ENCODE measurements around the gene KIAA1210. TPM values are rescaled to one million over a fixed set of nuclear protein-coding genes. Genes with fewer than 3 reads are reported as not detected.
A peak's percentile ranks its signal among the peaks of the same experiment; 100 is the strongest.

Gene KIAA1210
- total RNA-seq, 1 experiment from 2014 or later: 1.2 TPM

GRCh38 chrX:119071381-119071780, 56.2 kb downstream of the KIAA1210 start:
- H3K4me2 ChIP-seq (ENCODE audit: low read depth, low read length, poor library complexity, severe bottlenecking): peak overlapping the region; percentile 59
- peak overlapping the region; percentile 82 for H3K27ac ChIP-seq (ENCODE audit: low read length)
- peak overlapping the region; percentile 41 for H3K9ac ChIP-seq (ENCODE audit: low read length)
- no peaks in the 10 kb centered on the region for H4K20me1 ChIP-seq (ENCODE audit: insufficient read depth, low read depth, low read length)
- no peaks in the 10 kb centered on the region for H3K9me2 ChIP-seq (replicated peaks; ENCODE audit: insufficient read depth, low read length)
- peak; percentile 75 for DNase-seq
- H2AFZ ChIP-seq (ENCODE audit: low read length): peak overlapping the region; percentile 81; the same call in 1 of the 2 replicates
- peaks cover 41% of the 10 kb centered on the region for H3K4me1 ChIP-seq (ENCODE audit: low read length)
- H3K27me3 ChIP-seq (ENCODE audit: low read length): no peaks in the 10 kb centered on the region
- no peaks in the 10 kb centered on the region for H3K36me3 ChIP-seq (ENCODE audit: insufficient read depth, low read length)
- peak overlapping the region; percentile 32; the same call in 1 of the 2 replicates for H3K4me3 ChIP-seq (ENCODE audit: low read length)
- H3K9me3 ChIP-seq (ENCODE audit: low read length): no peaks in the 10 kb centered on the region
- no peaks in the 10 kb centered on the region for H3K79me2 ChIP-seq (ENCODE audit: low read length)

- Histone ChIP-seq H3K36me3 (ENCODE audit: insufficient read depth, low read length) (no peaks in the 10 kb centered on the region), H3K4me1 (ENCODE audit: low read length) (peaks cover 57% of the 10 kb centered on the region), H3K9me3 (ENCODE audit: low read length) (no peaks in the 10 kb centered on the region), H3K9me2 (replicated peaks; ENCODE audit: insufficient read depth, low read length) (no peaks in the 10 kb centered on the region), H3K4me2 (ENCODE audit: low read depth, low read length, poor library complexity, severe bottlenecking) (no peak overlapping the region), H3K79me2 (ENCODE audit: low read length) (no peaks in the 10 kb centered on the region), H4K20me1 (ENCODE audit: insufficient read depth, low read depth, low read length) (no peaks in the 10 kb centered on the region), H3K4me3 (ENCODE audit: low read length) (no peak overlapping the region), H3K27ac (ENCODE audit: low read length) (no peak overlapping the region), H3K27me3 (ENCODE audit: low read length) (no peaks in the 10 kb centered on the region), H2AFZ (ENCODE audit: low read length) (no peak overlapping the region), H3K9ac (ENCODE audit: low read length) (no peak overlapping the region)
- no peak for DNase-seq
These were observed 57.9 kb downstream of the KIAA1210 start for GRCh38 chrX:119069762-119070161.

- H3K27ac ChIP-seq (ENCODE audit: low read length): no peak overlapping the region
- H3K4me2 ChIP-seq (ENCODE audit: low read depth, low read length, poor library complexity, severe bottlenecking): no peak overlapping the region
- H3K27me3 ChIP-seq (ENCODE audit: low read length): no peaks in the 10 kb centered on the region
- DNase-seq: no peak
- no peak overlapping the region for H3K9ac ChIP-seq (ENCODE audit: low read length)
- no peaks in the 10 kb centered on the region for H3K36me3 ChIP-seq (ENCODE audit: insufficient read depth, low read length)
- H2AFZ ChIP-seq (ENCODE audit: low read length): no peak overlapping the region
- no peaks in the 10 kb centered on the region for H3K79me2 ChIP-seq (ENCODE audit: low read length)
- no peaks in the 10 kb centered on the region for H4K20me1 ChIP-seq (ENCODE audit: insufficient read depth, low read depth, low read length)
- H3K9me3 ChIP-seq (ENCODE audit: low read length): no peaks in the 10 kb centered on the region
- H3K4me1 ChIP-seq (ENCODE audit: low read length): peaks cover 62% of the 10 kb centered on the region
- no peak overlapping the region for H3K4me3 ChIP-seq (ENCODE audit: low read length)
- H3K9me2 ChIP-seq (replicated peaks; ENCODE audit: insufficient read depth, low read length): no peaks in the 10 kb centered on the region
These were observed 58.5 kb downstream of the KIAA1210 start for GRCh38 chrX:119069128-119069527.

- 0 out of 2 replicates have a peak overlapping the region, but pooled peaks have one; percentile 27 for H2AFZ ChIP-seq (ENCODE audit: low read length)
- H3K4me2 ChIP-seq (ENCODE audit: low read depth, low read length, poor library complexity, severe bottlenecking): peak overlapping the region; percentile 41
- DNase-seq: peak; percentile 93
- no peaks in the 10 kb centered on the region for H3K9me3 ChIP-seq (ENCODE audit: low read length)
- H3K79me2 ChIP-seq (ENCODE audit: low read length): no peaks in the 10 kb centered on the region
- peak overlapping the region; percentile 45 for H3K9ac ChIP-seq (ENCODE audit: low read length)
- H4K20me1 ChIP-seq (ENCODE audit: insufficient read depth, low read depth, low read length): no peaks in the 10 kb centered on the region
- no peaks in the 10 kb centered on the region for H3K27me3 ChIP-seq (ENCODE audit: low read length)
- H3K27ac ChIP-seq (ENCODE audit: low read length): peak overlapping the region; percentile 86
- peaks cover 76% of the 10 kb centered on the region for H3K4me1 ChIP-seq (ENCODE audit: low read length)
- no peaks in the 10 kb centered on the region; the same call in 1 of the 2 replicates for H3K9me2 ChIP-seq (replicated peaks; ENCODE audit: insufficient read depth, low read length)
- H3K36me3 ChIP-seq (ENCODE audit: insufficient read depth, low read length): no peaks in the 10 kb centered on the region
- H3K4me3 ChIP-seq (ENCODE audit: low read length): no peak overlapping the region
These were observed 60.4 kb downstream of the KIAA1210 start for GRCh38 chrX:119067023-119067739.

- no peak overlapping the region for H2AFZ ChIP-seq (ENCODE audit: low read length)
- H3K4me1 ChIP-seq (ENCODE audit: low read length): peaks cover 56% of the 10 kb centered on the region
- H3K4me3 ChIP-seq (ENCODE audit: low read length): no peak overlapping the region
- no peak overlapping the region for H3K4me2 ChIP-seq (ENCODE audit: low read depth, low read length, poor library complexity, severe bottlenecking)
- no peaks in the 10 kb centered on the region for H3K9me3 ChIP-seq (ENCODE audit: low read length)
- no peak overlapping the region for H3K27ac ChIP-seq (ENCODE audit: low read length)
- no peaks in the 10 kb centered on the region for H3K36me3 ChIP-seq (ENCODE audit: insufficient read depth, low read length)
- no peaks in the 10 kb centered on the region for H4K20me1 ChIP-seq (ENCODE audit: insufficient read depth, low read depth, low read length)
- H3K9me2 ChIP-seq (replicated peaks; ENCODE audit: insufficient read depth, low read length): no peaks in the 10 kb centered on the region; the same call in 1 of the 2 replicates
- 0 out of 2 replicates have a peak, but pooled peaks cover 2% of the 10 kb centered on the region for H3K27me3 ChIP-seq (ENCODE audit: low read length)
- H3K9ac ChIP-seq (ENCODE audit: low read length): no peak overlapping the region
- no peak for DNase-seq
- no peaks in the 10 kb centered on the region for H3K79me2 ChIP-seq (ENCODE audit: low read length)
These were observed 64.2 kb downstream of the KIAA1210 start for GRCh38 chrX:119063428-119063827.

GRCh38 chrX:119062750-119063374, 64.8 kb downstream of the KIAA1210 start:
- Histone ChIP-seq H3K9me2 (replicated peaks; ENCODE audit: insufficient read depth, low read length) (no peaks in the 10 kb centered on the region; the same call in 1 of the 2 replicates), H4K20me1 (ENCODE audit: insufficient read depth, low read depth, low read length) (no peaks in the 10 kb centered on the region), H3K4me3 (ENCODE audit: low read length) (no peak overlapping the region), H3K4me2 (ENCODE audit: low read depth, low read length, poor library complexity, severe bottlenecking) (no peak overlapping the region), H3K9ac (ENCODE audit: low read length) (no peak overlapping the region), H3K9me3 (ENCODE audit: low read length) (no peaks in the 10 kb centered on the region), H3K36me3 (ENCODE audit: insufficient read depth, low read length) (no peaks in the 10 kb centered on the region), H3K27me3 (ENCODE audit: low read length) (0 out of 2 replicates have a peak, but pooled peaks cover 2% of the 10 kb centered on the region), H3K4me1 (ENCODE audit: low read length) (peaks cover 50% of the 10 kb centered on the region), H3K27ac (ENCODE audit: low read length) (no peak overlapping the region), H3K79me2 (ENCODE audit: low read length) (no peaks in the 10 kb centered on the region), H2AFZ (ENCODE audit: low read length) (no peak overlapping the region)
- no peak for DNase-seq

GRCh38 chrX:119055687-119056086, 71.9 kb downstream of the KIAA1210 start:
- Histone ChIP-seq H3K9me3 (ENCODE audit: low read length) (no peaks in the 10 kb centered on the region), H3K36me3 (ENCODE audit: insufficient read depth, low read length) (no peaks in the 10 kb centered on the region), H3K27ac (ENCODE audit: low read length) (no peak overlapping the region), H3K79me2 (ENCODE audit: low read length) (no peaks in the 10 kb centered on the region), H3K4me2 (ENCODE audit: low read depth, low read length, poor library complexity, severe bottlenecking) (no peak overlapping the region), H4K20me1 (ENCODE audit: insufficient read depth, low read depth, low read length) (no peaks in the 10 kb centered on the region), H3K9me2 (replicated peaks; ENCODE audit: insufficient read depth, low read length) (no peaks in the 10 kb centered on the region), H3K4me3 (ENCODE audit: low read length) (no peak overlapping the region), H3K9ac (ENCODE audit: low read length) (no peak overlapping the region), H3K27me3 (ENCODE audit: low read length) (0 out of 2 replicates have a peak, but pooled peaks cover 2% of the 10 kb centered on the region), H2AFZ (ENCODE audit: low read length) (peak overlapping the region; percentile 39; the same call in 1 of the 2 replicates), H3K4me1 (ENCODE audit: low read length) (no peaks in the 10 kb centered on the region)
- no peak for DNase-seq

GRCh38 chrX:119045884-119046283, 81.7 kb downstream of the KIAA1210 start:
- Histone ChIP-seq H3K4me2 (ENCODE audit: low read depth, low read length, poor library complexity, severe bottlenecking) (no peak overlapping the region), H3K4me1 (ENCODE audit: low read length) (peaks cover 9% of the 10 kb centered on the region), H3K27ac (ENCODE audit: low read length) (no peak overlapping the region), H3K9me2 (replicated peaks; ENCODE audit: insufficient read depth, low read length) (no peaks in the 10 kb centered on the region), H3K36me3 (ENCODE audit: insufficient read depth, low read length) (no peaks in the 10 kb centered on the region), H4K20me1 (ENCODE audit: insufficient read depth, low read depth, low read length) (no peaks in the 10 kb centered on the region), H2AFZ (ENCODE audit: low read length) (no peak overlapping the region), H3K79me2 (ENCODE audit: low read length) (no peaks in the 10 kb centered on the region), H3K9me3 (ENCODE audit: low read length) (0 out of 2 replicates have a peak, but pooled peaks cover 4% of the 10 kb centered on the region), H3K4me3 (ENCODE audit: low read length) (no peak overlapping the region), H3K9ac (ENCODE audit: low read length) (no peak overlapping the region), H3K27me3 (ENCODE audit: low read length) (no peaks in the 10 kb centered on the region)
- DNase-seq: no peak

Measured in Karpas-422 (cell line).